Uterus (tissue), 2 donors: ENCODE results near the gene CDH12.

Source experiments
- POLR2A ChIP-seq, 2 donors: fragments of 450-650 bp; IDR thresholded peaks; one replicate each; pipeline ENCODE4 v1.6.1; 2016; ENCODE audit warnings: antibody characterized with exemption in 2 of 2, mild to moderate bottlenecking in 1 of 2, moderate library complexity in 1 of 2
- TF ChIP-seq, protein P1 (sequence below), 4 experiments: fragments of 200-600 bp in 2 of 4; fragments of 450-650 bp in 2 of 4; sonication (generic) in 2 of 4; IDR thresholded peaks; one replicate each; pipeline ENCODE4 v1.5.1; 2016 to 2019; ENCODE audit warnings: antibody characterized with exemption in 4 of 4, mild to moderate bottlenecking in 2 of 4, moderate library complexity in 1 of 4

DNA sequence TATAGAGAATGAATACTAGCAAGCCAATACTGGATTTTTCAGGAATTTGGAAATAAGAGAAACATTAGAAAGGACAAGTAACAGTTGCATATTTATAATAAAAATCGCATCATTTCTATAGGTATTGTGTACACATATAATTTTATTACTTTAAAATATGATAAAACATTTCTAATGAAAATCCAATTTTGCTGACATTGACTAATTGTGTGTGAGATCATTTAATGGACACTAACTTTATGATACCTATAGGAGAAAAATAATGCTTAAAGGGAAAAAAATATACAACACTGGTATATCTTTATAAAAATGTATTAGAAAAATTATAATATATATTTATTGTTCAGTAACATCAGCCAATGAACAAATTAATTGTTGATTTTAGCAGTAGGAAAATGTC, 557.3 kb downstream of the CDH12 start:
- TF ChIP-seq, protein P1, sequence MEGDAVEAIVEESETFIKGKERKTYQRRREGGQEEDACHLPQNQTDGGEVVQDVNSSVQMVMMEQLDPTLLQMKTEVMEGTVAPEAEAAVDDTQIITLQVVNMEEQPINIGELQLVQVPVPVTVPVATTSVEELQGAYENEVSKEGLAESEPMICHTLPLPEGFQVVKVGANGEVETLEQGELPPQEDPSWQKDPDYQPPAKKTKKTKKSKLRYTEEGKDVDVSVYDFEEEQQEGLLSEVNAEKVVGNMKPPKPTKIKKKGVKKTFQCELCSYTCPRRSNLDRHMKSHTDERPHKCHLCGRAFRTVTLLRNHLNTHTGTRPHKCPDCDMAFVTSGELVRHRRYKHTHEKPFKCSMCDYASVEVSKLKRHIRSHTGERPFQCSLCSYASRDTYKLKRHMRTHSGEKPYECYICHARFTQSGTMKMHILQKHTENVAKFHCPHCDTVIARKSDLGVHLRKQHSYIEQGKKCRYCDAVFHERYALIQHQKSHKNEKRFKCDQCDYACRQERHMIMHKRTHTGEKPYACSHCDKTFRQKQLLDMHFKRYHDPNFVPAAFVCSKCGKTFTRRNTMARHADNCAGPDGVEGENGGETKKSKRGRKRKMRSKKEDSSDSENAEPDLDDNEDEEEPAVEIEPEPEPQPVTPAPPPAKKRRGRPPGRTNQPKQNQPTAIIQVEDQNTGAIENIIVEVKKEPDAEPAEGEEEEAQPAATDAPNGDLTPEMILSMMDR (IDR thresholded peaks at IDR 0.05) = no peak
- TF ChIP-seq POLR2A (IDR thresholded peaks at IDR 0.05) = no peak
